GM18498 (cell line): Measurements from ENCODE around the gene NUFIP2.
"Not testable (repeated sequence)": the region's sequence is repeated elsewhere in the genome, so short reads cannot be mapped to it uniquely, and the experiment has no call there.

Experiments
- ATAC-seq: cut with Tn5 transposase; IDR thresholded peaks from one replicate; pipeline ENCODE4 v1.9.1; 2021; ENCODE audit warnings: mild to moderate bottlenecking, moderate library complexity; ENCODE audit not compliant: unreplicated experiment

Gene NUFIP2, protein sequence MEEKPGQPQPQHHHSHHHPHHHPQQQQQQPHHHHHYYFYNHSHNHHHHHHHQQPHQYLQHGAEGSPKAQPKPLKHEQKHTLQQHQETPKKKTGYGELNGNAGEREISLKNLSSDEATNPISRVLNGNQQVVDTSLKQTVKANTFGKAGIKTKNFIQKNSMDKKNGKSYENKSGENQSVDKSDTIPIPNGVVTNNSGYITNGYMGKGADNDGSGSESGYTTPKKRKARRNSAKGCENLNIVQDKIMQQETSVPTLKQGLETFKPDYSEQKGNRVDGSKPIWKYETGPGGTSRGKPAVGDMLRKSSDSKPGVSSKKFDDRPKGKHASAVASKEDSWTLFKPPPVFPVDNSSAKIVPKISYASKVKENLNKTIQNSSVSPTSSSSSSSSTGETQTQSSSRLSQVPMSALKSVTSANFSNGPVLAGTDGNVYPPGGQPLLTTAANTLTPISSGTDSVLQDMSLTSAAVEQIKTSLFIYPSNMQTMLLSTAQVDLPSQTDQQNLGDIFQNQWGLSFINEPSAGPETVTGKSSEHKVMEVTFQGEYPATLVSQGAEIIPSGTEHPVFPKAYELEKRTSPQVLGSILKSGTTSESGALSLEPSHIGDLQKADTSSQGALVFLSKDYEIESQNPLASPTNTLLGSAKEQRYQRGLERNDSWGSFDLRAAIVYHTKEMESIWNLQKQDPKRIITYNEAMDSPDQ

GRCh38 chr17:29293890-29294579 is at the start of gene NUFIP2:
NUFIP2 (minus strand) TSS chr17:29294148; CDS start chr17:29294059, 89 bp downstream.
- ATAC-seq = peak; percentile 85

GRCh38 chr17:29342158-29342765 is 48.3 kb upstream of the NUFIP2 start:
- no peak for ATAC-seq

- no peak for ATAC-seq
Observed at GRCh38 chr17:29341726-29342125, 47.8 kb upstream of the NUFIP2 start.

DNA sequence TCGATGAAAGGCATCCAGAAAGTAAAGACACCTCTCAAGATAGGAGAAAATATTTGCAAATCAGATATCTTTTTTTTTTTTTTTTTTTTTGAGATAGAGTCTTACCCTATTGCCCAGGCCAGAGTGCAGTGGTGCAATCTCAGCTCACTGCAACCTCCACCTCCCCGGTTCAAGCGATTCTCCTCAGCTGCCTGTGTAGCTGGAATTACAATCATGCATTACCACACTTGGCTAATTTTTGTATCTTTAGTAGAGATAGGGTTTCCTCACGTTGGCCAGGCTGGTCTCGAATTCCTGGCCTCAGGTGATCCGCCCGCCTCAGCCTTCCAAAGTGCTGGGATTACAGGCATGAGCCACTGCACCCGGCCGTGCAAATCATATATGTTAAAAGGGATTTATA is 45.1 kb upstream of the NUFIP2 start:
- not testable (repeated sequence) for ATAC-seq

- no peak for ATAC-seq
Observed at GRCh38 chr17:29331708-29332085, 37.7 kb upstream of the NUFIP2 start.

GRCh38 chr17:29331075-29331707 is 37.2 kb upstream of the NUFIP2 start:
- ATAC-seq = no peak

- ATAC-seq = no peak
Observed at GRCh38 chr17:29327412-29327811, 33.5 kb upstream of the NUFIP2 start.

- ATAC-seq = no peak
Observed at GRCh38 chr17:29326023-29326813, 32.3 kb upstream of the NUFIP2 start.

GRCh38 chr17:29322363-29322762 is 28.4 kb upstream of the NUFIP2 start:
- no peak for ATAC-seq

GRCh38 chr17:29303386-29303785 is 9.4 kb upstream of the NUFIP2 start:
- ATAC-seq = no peak

DNA sequence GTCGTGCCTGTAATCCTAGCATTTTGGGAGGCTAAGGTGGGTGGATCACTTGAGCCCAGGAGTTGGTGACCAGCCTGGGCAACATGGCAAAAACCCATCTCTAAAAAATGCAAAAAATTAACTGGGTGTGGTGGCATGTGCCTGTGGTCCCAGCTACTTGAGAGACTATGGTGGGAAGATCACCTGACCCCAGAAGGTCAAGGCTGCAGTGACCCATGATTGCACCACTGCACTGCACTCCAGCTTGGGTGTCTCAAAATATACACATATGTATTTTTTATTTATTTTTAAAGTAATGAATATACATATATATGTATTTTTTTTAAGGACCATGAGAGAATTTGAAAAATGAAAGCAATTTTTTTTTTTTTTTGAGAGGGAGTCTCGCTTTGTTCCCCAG is 5.1 kb upstream of the NUFIP2 start:
- no peak for ATAC-seq

DNA sequence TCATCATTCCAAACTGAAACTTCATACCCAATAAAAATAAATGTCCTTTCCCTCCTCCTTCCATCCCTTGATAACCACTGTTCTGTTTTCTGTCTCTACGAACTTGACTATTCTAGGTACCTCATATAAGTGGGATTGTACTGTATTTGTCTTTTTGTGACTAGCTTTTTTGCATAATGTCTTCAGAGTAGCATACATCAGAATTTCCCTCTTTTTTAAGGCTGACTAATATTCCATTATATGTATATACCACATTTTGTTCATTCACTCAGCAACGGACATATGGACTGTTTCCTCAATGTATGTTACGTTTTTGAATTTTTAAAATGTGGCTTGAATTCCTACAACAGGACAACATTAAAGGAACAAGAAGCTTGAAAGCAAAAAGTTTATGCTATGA is 1.5 kb upstream of the NUFIP2 start:
- no peak for ATAC-seq

- ATAC-seq = no peak
Observed at GRCh38 chr17:29294580-29294900, 592 bp upstream of the NUFIP2 start.

GRCh38 chr17:29292992-29293889 is 707 bp downstream of the NUFIP2 start:
- peak; percentile 8 for ATAC-seq

DNA sequence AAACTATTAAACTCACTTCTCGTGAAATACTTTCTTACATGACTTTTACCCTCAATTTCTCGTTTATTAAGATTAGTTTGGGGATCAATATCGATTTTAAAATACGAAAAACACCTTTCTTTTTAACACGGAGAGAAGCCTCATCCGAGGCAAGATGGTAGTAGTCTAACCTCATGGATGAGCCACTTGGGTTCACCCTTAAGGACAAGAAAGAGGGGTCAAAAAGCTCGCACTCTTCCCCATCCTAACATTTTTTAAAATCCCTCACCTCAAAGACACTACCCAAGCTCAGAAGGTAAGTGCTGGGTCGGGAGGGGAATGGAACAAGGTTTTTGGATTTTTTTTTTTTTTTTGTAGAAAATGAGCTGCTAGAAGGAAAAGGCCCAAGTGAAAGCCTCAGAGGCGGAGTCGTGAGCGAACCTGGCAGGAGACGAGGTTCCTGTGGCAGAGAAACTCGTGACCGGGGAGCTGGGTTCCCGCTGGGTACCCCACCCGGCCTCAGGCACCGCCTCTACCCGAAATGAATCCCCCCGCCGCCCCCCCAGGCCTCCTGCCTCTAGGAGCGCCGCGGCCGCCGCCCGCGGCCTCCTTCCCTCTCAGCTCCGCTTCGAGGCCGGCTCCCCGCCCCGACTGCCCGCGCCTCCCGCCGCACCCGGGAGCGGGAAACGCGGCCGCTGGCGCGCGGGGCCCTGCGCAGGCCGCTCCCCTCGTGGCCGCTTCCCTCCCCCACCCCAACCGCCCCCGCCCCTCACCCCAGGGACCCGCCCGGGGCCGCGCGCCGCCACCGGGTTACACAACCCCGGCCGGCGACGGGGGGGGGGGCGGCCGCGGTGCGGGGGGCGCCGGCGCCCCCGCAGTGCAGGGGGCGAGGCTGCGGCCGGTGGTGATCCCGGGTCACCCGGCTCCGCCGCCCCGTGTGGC is 1.6 kb downstream of the NUFIP2 start:
- ATAC-seq = no peak

DNA sequence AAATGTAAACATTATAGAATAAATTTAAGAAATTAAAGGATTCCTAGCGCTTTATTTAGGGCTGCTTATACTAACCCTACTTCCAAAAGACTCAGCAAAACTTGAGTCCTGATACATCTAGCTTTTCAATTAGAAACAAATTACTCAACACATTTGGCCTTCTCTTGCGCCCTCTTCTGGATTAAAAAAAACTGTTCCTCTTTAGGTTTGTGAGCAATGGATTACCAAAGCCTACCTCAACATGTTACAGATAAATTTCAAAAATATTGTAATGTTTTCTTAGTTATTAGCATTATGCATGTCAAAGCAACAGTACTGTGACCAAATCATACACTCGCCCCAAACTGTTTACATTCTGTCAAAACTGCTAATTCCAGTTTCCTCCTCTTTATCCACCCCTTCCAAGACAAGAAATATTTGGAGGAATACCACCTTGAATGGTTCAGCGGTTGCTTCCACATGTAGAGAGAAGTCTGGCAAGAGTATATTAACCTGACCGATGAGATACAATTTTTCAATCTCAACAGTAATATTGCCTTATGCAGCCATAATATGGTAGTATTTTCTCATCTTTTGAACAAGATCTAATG is 2.7 kb downstream of the NUFIP2 start:
- ATAC-seq = no peak

DNA sequence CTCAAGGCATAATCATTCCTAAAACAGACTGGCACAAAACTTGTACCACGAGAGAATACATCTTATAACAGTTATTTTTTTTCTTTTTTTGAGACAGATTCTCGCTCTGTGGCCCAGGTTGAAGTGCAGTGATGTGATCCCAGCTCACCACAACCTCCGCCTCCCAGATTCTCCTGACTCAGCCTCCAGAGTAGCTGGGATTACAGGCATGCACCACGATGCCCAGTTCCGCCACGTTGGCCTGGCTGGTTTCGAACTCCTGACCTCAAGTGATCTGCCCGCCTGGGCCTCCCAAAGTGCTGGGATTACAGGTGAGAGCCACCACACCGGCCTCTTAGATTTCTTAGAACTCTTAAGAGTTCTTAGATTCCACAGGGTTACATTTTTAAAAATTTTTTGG is 4.1 kb downstream of the NUFIP2 start:
- no peak for ATAC-seq

DNA sequence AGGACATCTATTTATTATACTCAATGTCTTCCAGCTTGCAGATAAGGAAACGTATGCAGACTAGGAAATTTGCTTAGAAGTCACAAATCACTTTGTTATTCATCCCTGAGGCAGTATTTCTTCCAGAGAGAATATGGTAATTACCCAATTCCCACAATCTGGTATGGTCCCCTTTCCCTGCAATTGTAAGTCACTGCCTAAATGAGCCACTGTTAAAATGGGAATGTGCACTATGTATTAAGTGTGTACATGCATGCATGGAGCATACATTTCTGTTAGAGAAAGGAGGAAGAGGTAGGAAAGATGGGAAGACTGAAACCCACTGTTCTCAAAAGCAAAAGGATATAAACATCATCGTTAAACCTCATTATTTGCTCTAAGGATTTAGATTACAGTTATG is 10.0 kb downstream of the NUFIP2 start:
- ATAC-seq = no peak
